ENCODE measurements around the gene C6.

The C6 gene

GRCh38 chr5:41094871-41095270 is 118.5 kb downstream of the C6 start:
- Mint-ChIP-seq H3K27me3 (ENCODE audit: low read depth) (no peaks in the 10 kb centered on the region), H3K9me3 (peaks cover 11% of the 10 kb centered on the region), H3K27ac (no peak overlapping the region), H3K4me3 (no peak overlapping the region), H3K36me3 (ENCODE audit: low read depth) (no peaks in the 10 kb centered on the region), H3K4me1 (no peaks in the 10 kb centered on the region)
- no peak for TF ChIP-seq CTCF (IDR thresholded peaks at IDR 0.05; ENCODE audit: unreplicated experiment in 3 of 3)

- Mint-ChIP-seq H3K27me3 (ENCODE audit: low read depth) (no peaks in the 10 kb centered on the region), H3K36me3 (ENCODE audit: low read depth) (no peaks in the 10 kb centered on the region), H3K27ac (no peak overlapping the region), H3K9me3 (peaks cover 13% of the 10 kb centered on the region), H3K4me1 (no peaks in the 10 kb centered on the region), H3K4me3 (no peak overlapping the region)
- TF ChIP-seq CTCF (IDR thresholded peaks at IDR 0.05; ENCODE audit: unreplicated experiment in 3 of 3), result no peak
Observed at GRCh38 chr5:41093803-41094202, 119.5 kb downstream of the C6 start.

All from nephron (organoid).